Non-pigmented ciliary epithelial cell (primary cell): ENCODE measurements around the gene EFCAB11.
"Not testable (repeated sequence)": the region's sequence is repeated elsewhere in the genome, so short reads cannot be mapped to it uniquely, and the experiment has no call there.

Experiments
- DNase-seq: peaks from one replicate; pipeline ENCODE4 v3.0.0-alpha.2; 2010; ENCODE audit warnings: low read depth

EFCAB11 gene

GRCh38 chr14:89911010-89911919 lies 43.3 kb downstream of the EFCAB11 start:
- DNase-seq, result no peak

DNA sequence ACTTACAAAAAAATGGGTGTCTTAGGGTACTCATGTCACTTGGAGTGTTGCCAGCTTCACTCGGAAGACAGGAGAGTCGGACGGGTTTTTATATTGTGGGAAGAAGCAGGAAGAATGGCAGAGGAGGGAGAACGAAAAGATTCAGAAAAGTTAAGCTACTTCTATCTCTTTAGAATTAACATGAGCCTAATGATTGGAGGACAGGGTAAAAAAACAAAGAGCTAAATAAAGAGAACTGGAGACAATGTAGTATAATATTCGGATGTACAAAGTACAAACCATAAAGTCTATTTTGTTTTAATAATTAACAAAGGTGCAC lies 43.9 kb downstream of the EFCAB11 start:
- no peak for DNase-seq

DNA sequence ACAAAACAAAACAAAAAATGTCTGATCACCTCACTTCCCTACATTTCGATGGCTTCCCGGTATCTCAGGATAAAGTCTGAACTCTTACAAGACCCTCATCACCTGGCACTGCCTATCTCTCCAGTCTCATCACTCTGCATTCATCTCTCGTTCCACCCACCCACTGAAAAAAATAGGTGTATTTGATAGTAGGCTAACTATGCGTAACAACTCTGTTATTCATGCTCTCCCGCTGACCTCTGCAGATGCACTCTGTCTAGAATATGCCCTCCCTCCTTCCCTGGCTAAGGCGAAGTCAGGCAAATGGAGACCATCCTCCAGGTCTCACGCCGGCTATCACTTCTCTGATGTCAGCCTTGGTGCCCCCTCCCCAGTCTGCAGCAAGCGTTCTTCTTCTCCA lies 44.9 kb downstream of the EFCAB11 start:
- DNase-seq, result no peak

DNA sequence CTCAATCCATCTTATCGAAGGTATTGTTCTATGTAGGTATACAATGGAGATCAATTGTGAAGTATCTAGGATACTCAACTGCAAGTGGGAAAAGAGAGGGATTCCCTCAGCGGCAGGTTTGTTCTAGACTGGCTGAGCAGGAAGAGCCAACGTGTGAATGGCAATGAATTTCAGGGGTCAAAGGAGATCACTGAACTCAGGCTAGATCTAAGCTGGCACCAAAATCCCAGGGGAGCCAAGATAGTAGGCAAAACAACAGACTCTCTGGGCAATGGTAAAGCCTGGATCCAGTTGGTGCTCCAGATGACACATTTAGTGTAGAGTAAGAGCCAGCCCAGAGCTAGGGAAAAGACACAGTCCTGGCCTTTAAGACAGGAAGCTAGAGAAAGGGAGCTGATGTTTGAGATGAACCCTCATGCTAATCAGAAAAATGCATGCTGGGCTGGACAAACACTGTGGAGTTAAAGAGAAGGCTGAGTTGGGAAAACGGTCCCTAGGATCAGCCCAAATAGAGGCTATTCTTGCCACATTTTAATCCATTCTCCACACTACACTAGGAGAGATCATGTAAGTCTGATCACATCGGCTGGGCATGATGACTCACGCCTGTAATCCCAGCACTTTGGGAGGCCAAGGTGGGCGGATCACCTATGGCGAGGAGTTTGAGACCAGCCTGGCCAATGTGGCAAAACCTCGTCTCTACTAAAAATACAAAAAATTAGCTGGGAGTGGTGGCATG lies 45.6 kb downstream of the EFCAB11 start:
- DNase-seq, result no peak

GRCh38 chr14:89907655-89908054 lies 46.9 kb downstream of the EFCAB11 start:
- no peak for DNase-seq

DNA sequence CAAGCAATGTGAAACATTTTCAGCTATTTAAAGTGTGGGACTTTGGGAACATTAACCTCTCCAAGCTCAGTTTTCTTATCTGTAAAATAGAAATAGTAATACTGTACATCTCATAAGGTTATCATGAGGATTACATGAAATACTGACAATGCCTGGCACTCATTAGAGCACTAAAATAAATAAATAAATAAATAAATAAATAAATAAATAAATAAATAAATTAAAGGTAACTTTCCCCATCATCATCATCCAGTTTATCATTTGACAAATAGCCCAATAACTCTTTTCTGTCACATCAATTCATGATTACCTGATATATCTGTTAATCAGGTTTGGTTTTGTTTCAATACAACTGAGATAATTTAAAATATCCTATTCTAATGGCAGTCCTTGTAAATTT lies 48.5 kb downstream of the EFCAB11 start:
- no peak for DNase-seq

GRCh38 chr14:89903340-89903952 lies 51.1 kb downstream of the EFCAB11 start:
- no peak for DNase-seq

DNA sequence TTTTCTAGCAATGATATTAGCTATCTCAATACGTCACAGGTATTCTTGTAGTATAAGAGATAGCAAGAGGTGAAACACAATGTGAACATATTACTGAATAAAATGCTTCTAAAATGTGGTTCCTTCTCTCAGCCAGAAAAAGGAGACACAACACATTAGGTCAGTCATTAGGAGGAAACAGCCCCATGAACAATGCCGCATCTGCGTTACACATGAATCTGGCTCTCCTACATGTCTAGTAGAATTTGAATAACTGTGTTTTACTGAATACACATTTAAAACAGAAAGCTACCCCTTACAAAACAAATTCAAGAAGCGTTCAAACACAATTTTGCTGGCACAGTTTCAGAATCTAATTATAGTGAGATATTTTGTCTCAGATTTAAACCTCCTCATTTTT lies 51.6 kb downstream of the EFCAB11 start:
- no peak for DNase-seq

GRCh38 chr14:89900802-89901201 lies 53.7 kb downstream of the EFCAB11 start:
- no peak for DNase-seq

DNA sequence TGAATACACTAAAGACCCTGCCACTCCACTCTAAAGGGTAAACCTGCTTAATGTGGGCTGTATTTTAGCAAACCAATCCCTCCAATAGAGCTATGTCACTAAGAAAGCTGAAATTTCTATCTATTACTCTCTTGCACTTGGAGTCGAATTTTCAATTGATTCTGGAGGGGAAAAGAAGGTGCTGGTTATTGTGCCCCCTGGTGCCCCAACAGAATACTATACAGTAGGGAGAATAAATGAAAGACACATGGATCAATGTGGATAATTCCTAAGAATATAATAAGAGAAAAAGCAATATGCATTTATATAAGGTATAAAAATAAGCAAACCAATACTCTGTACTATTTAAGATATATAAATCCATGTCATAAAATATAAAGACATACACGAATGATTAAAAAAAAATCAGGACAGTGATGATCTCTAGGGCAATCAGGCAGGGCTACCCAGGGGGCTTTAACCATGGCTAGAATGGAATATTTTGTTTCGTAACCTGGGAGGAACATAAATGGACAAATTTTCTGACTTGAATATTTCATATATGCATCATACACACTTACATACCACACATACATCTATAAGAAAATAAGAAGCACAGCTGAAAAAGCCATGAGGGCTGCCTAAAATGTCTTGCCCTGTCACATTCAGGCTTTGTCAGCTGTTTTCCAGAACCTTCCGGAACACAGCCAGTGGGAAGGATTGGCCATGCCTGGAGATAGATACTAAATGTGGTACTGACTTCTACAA lies 54.4 kb downstream of the EFCAB11 start:
- no peak for DNase-seq

GRCh38 chr14:89899291-89899690 lies 55.2 kb downstream of the EFCAB11 start:
- DNase-seq, result no peak

DNA sequence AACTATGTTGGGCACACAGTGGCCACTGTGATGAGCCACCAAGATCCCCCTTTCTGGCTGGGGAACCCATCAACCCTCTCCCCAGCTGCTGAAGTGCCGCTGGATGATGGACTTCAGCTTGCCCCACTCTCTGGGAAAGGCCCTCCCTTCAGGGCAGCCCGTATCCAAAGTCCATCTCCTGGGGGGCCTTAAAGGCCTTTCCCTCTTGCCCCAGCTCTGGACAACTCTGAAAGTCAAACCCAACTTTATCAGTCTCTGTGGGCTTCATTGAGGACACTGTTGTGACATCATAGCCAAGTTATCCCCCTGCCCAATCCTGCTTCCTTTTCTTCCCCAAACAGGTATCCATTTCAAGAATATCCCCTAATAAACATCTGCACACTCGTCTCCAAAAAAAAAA lies 61.1 kb downstream of the EFCAB11 start:
- not testable (repeated sequence) for DNase-seq

GRCh38 chr14:89892953-89893352 lies 61.6 kb downstream of the EFCAB11 start:
- DNase-seq, result no peak

DNA sequence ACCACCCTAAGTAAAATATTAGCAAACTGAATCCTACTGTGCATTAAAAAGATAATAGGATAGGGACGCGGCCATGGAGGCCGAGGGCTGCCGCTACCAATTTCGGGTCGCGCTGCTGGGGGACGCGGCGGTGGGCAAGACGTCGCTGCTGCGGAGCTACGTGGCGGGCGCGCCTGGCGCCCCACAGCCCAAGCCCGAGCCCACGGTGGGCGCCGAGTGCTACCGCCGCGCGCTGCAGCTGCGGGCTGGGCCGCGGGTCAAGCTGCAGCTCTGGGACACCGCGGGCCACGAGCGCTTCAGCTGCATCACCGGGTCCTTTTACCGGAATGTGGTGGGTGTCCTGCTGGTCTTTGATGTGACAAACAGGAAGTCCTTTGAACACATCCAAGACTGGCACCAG lies 62.8 kb downstream of the EFCAB11 start:
- DNase-seq, result not testable (repeated sequence)

GRCh38 chr14:89891055-89891454 lies 63.5 kb downstream of the EFCAB11 start:
- no peak for DNase-seq

- no peak for DNase-seq
These were observed 63.9 kb downstream of the EFCAB11 start for GRCh38 chr14:89890589-89890988.

- no peak for DNase-seq
These were observed 64.9 kb downstream of the EFCAB11 start for GRCh38 chr14:89889626-89890025.

GRCh38 chr14:89884761-89885160 lies 69.8 kb downstream of the EFCAB11 start:
- DNase-seq, result no peak

DNA sequence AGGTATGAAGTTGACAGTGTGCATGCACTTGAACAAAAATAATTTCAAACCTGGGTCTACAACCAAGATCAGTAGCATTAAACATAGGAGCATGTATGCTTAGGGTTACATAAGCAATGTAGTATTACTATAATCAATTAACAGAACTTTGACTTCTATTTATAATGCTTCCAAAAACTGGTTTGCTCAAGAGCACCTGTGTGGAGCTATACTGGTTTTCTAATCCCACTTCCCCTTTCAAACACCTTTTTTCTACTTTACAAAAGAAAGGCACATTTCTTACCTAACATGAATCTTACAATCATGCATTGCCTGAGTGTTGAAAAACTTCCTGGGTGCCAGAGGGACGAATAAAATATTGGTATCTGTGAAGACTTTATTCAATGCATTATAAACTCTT lies 72.7 kb downstream of the EFCAB11 start:
- no peak for DNase-seq

GRCh38 chr14:89874091-89874490 lies 80.4 kb downstream of the EFCAB11 start:
- DNase-seq, result not testable (repeated sequence)

DNA sequence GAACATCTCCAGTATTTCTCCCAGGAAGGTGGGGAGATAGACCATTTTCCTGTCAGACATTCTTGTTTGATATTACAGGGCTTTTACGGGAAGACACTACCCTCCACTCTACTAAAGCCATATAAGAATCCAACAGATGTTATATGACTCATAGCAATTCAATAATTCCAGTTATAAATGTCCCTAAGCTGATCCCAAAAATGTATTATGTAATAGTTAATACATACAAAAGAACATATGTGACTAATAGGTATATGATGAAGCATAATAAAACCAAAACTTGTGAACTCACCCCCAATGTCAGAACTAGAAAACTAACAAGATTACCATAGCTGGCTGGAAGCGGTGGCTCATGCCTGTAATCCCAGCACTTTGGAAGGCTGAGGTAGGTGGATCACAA lies 84.2 kb downstream of the EFCAB11 start:
- DNase-seq, result no peak

- DNase-seq, result no peak
These were observed 84.9 kb downstream of the EFCAB11 start for GRCh38 chr14:89869606-89870005.
